Measurements from ENCODE around the gene BRI3BP.

Gene BRI3BP

GRCh38 chr12:124949779-124950728 is 43.4 kb upstream of the BRI3BP start:
- CTCF ChIA-PET, result interaction anchor here (3.6 kb wide), 1 partner anchor 9 kb away, joined by 20 read pairs; no protein-coding TSS in a partner anchor
- POLR2A ChIA-PET, result interaction anchor here (0.5 kb wide), 1 partner anchor 612 kb away, joined by 5 read pairs; no protein-coding TSS in a partner anchor
- no peak for TF ChIP-seq CTCF (IDR thresholded peaks at IDR 0.05; ENCODE audit: insufficient read depth, low read length, missing control alignments)
- H3K4me3 ChIP-seq (ENCODE audit: low read depth, low read length), result no peak overlapping the region
- DNase-seq (ENCODE audit: low read depth, low spot score), result no peak

GRCh38 chr12:124952295-124952694 is 41.1 kb upstream of the BRI3BP start:
- no peak overlapping the region for H3K4me3 ChIP-seq (ENCODE audit: low read depth, low read length)
- CTCF ChIA-PET, result interaction anchor here (3.6 kb wide), 1 partner anchor 11 kb away, joined by 20 read pairs; no protein-coding TSS in a partner anchor
- POLR2A ChIA-PET, result no interaction called here
- TF ChIP-seq CTCF (IDR thresholded peaks at IDR 0.05; ENCODE audit: insufficient read depth, low read length, missing control alignments), result no peak
- DNase-seq (ENCODE audit: low read depth, low spot score), result no peak

GRCh38 chr12:124952801-124953200 is 40.6 kb upstream of the BRI3BP start:
- H3K4me3 ChIP-seq (ENCODE audit: low read depth, low read length), result no peak overlapping the region
- TF ChIP-seq CTCF (IDR thresholded peaks at IDR 0.05; ENCODE audit: insufficient read depth, low read length, missing control alignments), result no peak
- no peak for DNase-seq (ENCODE audit: low read depth, low spot score)
- ChIA-PET POLR2A (no interaction called here), CTCF (interaction anchor here (4.3 kb wide), 1 partner anchor 12 kb away, joined by 33 read pairs; no protein-coding TSS in a partner anchor)

- CTCF ChIA-PET, result interaction anchor here (1.0 to 4.3 kb wide), 2 partner anchors 8 to 13 kb away, joined by 7 to 33 read pairs; no protein-coding TSS in a partner anchor
- no peak for DNase-seq (ENCODE audit: low read depth, low spot score)
- POLR2A ChIA-PET, result interaction anchor here (0.5 kb wide), 1 partner anchor 36 kb away, joined by 3 read pairs; no protein-coding TSS in a partner anchor
- no peak for TF ChIP-seq CTCF (IDR thresholded peaks at IDR 0.05; ENCODE audit: insufficient read depth, low read length, missing control alignments)
- H3K4me3 ChIP-seq (ENCODE audit: low read depth, low read length), result no peak overlapping the region
Measured at GRCh38 chr12:124953689-124954405, 39.6 kb upstream of the BRI3BP start.

GRCh38 chr12:124954771-124955170 is 38.7 kb upstream of the BRI3BP start:
- POLR2A ChIA-PET, result interaction anchor here (0.7 kb wide), 1 partner anchor 15 kb away, joined by 3 read pairs; no protein-coding TSS in a partner anchor
- no peak for TF ChIP-seq CTCF (IDR thresholded peaks at IDR 0.05; ENCODE audit: insufficient read depth, low read length, missing control alignments)
- H3K4me3 ChIP-seq (ENCODE audit: low read depth, low read length), result no peak overlapping the region
- CTCF ChIA-PET, result interaction anchor here (4.3 kb wide), 1 partner anchor 14 kb away, joined by 33 read pairs; no protein-coding TSS in a partner anchor
- DNase-seq (ENCODE audit: low read depth, low spot score), result no peak

Measured in AG04449 (cell line).